Measurements from ENCODE around the gene HSD11B2.

Gene HSD11B2

DNA sequence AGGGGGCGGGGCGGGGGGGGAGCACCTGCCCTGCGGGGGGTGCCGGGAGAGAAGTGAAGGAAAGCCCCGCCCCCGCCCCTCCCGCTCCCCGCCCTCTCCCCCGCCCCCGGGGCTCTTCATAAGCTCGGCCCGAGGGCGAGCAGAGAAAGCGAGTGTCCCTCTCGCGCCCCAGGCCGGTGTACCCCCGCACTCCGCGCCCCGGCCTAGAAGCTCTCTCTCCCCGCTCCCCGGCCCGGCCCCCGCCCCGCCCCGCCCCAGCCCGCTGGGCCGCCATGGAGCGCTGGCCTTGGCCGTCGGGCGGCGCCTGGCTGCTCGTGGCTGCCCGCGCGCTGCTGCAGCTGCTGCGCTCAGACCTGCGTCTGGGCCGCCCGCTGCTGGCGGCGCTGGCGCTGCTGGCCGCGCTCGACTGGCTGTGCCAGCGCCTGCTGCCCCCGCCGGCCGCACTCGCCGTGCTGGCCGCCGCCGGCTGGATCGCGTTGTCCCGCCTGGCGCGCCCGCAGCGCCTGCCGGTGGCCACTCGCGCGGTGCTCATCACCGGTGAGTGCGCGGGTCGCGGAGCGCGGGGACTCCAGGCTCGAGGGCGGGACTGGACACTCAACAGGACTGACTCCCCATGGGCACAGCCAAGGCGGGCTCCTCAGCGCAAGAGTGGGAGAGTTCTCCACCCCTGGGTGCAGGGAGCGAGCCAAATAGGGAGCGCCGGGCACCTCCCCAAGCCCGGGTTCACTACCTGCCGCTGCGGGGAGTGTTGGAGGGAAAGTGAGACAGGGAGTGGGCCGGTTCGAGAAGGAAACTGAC lies at the start of gene HSD11B2:
HSD11B2 (plus strand) TSS at position 145 of the 798 bp plus-strand sequence; CDS start at position 273, 128 bp downstream.
- DNase-seq (ENCODE audit: low spot score), result peak; percentile 89
- FAIRE-seq, result no peak

DNA sequence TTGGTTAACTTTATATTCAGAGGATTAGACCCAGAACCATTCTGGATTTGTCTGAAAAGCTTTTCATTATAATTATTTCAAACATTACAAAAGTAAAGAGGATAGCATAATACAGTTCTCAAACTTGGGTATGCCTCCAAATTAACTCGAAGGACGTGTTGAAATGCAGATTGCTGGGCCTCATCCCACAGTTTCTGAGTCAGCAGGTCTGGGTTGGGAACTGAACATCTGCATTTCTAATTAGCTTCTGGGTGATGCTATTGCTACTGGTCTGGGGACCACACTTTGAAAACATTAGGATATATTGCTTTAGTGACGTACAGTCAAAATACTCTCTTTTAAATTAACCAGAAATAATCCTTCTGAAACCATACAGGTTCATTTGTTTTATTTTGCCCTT lies 47.6 kb upstream of the HSD11B2 start:
- FAIRE-seq (no peak), DNase-seq (ENCODE audit: low spot score) (no peak)

DNA sequence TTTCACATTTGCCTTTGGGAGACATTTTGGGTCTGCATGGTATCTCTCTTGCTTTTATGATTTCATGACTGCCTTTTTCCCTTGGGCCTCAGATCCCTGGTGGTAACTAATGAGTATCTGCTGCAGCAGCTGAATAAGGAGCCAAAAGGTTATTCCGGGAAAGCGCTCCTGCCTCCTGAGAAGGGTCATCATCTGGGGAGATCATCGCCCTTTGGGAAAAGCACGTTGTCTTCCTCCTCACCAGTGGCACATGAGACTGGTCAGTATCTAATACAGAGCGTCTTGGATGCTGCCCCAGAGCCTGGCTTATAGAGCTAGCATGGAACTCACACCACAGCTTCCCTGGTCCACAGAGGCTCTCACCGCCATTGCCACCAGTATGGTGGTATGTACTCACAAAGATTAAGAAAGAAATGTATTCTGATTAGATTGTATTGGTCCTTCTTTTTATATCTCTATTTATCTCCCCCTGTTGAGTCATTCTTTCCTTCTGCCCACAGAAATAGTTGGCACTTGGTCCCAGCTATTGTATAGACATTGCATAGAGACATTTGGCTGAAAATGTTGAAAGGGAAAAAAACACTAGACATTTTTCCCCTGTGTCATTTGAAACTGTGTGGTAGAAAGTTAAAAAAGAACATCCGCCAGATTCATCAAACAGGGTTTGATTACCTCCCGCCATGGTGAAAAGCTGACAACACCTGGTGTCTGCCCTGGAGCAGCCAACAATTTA lies 46.0 kb upstream of the HSD11B2 start:
- FAIRE-seq, result no peak

DNA sequence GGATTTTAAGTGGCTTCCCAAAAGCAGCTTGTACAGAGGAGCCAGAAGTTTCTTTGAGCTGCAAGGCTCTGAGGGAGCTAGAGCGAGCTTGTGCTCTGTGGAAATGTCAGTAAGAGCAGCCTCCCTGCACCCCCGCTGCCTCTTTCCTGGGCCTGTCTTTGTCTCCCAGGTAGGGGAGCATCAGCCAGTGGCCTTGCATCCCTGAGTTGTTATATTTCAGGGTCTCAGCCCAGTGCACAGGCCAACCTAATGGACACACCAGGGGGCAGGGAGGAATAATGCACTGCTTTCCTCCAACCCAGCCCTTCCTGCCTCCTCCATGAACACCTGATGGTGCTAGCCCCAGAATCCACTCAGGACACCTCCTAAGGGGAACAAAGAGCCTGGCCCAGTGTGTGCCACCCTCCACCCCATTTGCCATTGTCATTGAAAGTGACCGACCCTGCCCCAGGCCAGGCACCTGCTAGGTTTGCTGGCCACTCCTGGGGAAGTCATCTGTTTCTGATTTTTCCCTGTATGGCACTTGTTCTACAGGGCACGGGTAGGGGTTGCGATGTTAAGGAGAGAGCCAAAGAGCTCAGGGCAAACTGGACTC lies 44.0 kb upstream of the HSD11B2 start:
- DNase-seq (ENCODE audit: low spot score) (no peak), FAIRE-seq (no peak)

More for the DNA sequence above, 46.0 kb upstream of the HSD11B2 start:
- no peak for DNase-seq (ENCODE audit: low spot score)

DNA sequence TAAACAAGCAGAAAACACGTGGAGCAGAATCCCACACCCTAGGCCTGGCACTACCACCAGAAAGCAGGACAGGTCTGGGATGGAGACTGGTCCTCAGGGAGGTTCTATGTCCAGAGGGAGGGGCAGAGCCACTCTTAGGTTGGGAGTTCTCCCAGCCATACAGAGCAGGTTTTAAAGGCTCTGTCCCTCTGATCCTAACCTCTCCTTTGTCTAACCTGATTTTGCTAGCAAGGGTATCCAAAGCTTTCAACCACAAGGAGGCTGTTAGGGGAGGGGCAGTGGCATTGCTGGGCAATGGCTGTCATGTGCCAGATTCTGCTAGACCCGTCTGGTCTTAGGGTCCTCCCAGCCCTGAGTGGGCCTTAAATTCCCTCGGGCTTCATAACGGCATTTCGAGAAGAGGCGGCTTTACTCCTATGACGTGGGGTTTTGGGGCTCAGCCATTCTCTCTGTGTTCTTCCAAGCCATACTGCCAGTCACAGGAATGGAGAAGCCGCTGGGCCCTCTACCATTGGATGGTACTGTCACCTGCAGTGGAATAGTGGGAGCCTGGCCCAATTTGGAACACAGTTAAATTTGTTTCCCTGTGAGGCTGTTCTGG lies 43.3 kb upstream of the HSD11B2 start:
- DNase-seq (ENCODE audit: low spot score) (no peak), FAIRE-seq (no peak)

DNA sequence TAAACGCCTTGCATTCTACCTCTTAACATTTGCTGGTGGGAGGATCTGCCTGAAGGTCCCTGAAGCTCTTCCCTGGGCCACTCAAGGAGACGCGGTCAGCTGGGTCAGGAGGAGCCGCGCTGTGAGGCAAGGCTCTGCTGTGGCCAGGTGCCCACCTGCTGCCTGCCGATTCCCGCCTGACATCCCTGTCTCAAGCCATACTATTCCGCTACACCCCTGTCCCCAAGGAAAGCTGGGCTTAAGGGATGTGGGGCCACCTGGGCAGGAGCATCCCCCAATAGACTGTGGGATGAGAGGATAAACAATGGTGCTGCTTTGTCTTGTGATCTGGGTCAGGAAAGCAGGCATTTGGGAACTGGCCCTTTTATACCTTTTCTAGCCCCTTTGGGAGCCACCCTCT lies 42.7 kb upstream of the HSD11B2 start:
- FAIRE-seq (no peak), DNase-seq (ENCODE audit: low spot score) (no peak)

DNA sequence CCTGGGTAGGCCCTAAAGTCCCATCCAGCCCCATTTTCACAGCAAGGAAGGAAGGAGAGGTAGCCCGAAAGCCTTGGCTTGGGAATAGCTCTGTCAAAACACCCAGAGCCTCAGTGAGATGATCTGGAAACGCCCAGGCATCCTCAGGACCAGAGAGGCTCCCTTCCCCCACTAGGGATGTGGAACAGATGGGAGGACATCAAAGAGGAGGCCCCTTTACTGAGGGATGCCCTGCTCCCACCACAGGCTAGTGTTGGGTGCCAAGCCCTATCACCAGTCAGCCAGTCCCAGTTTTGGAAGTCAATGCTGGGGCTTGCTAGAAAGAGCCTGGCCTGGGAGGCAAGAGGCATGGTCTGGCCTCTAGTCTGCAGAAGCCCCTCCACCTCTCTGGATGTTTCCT lies 42.3 kb upstream of the HSD11B2 start:
- FAIRE-seq (no peak), DNase-seq (ENCODE audit: low spot score) (no peak)

DNA sequence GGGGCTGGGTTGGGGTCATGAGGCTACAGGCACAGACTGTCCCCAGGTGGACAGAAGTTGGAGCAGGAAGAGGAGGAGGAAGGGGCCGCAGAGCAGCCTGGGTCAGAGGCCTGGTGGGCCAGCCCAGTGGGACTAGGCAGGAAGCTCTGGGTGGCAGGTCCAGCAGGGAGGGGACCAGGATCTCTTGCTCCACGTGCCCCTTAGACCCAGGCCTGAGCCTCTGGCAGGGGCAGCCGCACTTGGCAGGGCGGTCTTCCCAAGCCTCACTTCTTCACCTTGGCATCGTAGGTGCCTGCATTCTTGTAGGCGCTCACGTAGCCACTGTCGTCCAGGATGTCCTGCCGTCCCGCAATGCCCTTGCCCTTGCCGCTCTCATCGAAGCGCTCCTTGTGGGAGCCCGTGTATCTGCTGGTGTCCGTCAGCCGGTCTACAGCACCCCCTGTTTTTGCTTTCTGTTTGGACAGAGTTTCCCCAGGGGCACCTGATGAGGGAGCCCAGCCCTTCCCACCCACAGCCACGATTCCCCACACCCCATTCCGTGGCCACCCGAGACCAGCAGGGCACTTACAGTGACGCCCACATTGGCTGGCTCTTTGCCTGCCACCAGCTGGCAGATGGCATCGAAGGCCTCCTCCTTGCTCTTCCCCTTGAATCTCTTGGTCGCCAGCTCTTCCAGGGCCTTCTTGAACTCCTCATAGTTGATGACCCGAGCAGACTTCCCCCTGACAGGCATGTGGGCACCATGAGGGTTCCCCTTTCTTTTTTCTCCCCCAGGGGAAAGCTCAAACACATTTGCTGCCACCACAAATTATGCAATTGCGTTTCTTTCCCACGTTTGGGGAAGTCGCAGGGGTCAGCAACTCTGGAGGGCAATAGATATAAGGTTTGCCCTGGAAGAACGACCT lies 40.8 kb upstream of the HSD11B2 start:
- FAIRE-seq (no peak), DNase-seq (ENCODE audit: low spot score) (no peak)

DNA sequence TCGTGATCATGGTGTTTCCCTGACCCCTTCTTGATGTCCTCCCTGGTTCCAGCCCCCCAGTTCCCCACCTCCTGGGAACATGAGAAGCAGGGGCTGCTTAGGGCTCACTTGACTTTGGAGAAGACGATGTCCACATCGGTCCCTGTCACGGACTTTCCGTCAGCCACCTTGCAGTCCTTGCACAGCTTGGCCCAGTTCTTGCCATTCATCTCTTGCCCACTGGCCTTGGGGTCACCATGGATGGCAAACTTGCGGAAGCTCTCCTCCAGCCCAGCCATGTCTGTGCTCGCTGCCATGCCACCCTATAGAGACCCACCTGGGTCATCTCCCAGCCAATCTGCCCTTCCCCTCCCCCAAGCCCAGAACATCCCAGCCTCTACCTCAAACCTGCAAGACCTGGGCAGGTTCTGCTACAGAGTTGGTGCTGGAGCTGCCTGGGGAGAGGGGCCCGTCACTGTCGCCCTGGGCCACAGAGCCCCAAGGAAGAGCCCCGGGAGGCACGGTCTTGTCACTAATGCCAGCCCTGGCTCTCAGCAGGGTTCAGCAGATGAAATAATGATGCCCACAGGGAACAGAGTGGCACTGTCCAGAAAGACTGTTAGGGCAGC lies 40.0 kb upstream of the HSD11B2 start:
- FAIRE-seq, result no peak
- DNase-seq (ENCODE audit: low spot score), result no peak

DNA sequence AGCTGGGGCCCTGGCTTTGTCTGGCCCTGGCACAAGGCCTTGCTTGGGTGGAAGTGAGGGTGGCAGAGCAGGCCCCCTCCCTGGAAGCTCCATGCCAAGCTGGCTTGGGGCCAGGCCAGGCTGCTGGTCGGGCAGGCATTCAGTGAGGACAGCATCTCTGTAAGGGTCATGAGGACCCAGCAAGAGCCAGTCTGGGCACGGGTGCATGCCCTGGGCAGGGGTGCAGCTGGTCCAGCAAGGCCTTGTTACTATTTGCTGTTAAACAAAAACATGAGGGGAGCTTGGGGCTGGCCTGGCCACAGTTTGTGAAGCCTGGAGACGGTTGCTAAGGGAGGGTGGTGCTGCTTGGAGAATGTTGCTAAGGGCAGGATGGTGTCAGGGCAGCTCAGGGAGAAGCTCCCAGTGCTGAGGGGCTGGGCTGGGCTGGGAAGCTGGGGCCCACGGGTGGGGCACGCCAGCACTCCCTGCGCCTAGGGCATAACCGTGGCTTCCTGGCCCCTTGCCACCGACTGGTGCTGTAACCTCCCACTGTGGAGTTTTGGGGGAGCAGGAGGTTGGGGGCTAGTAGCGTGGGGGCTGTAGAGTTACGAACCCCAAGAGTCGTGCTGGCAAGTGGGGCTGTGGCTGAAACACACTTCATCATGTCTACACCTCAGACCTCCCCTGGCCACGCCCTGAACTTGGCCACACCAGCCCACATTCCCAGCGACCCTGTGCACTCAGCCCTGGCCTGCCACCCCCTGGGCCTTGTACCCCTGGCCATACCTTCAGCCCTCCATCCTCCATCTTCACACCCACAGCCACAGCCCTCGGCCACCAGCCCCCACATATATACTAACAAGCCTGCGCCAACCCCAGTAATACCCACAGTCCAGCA lies 39.3 kb upstream of the HSD11B2 start:
- FAIRE-seq (peak; percentile 69), DNase-seq (ENCODE audit: low spot score) (no peak)

DNA sequence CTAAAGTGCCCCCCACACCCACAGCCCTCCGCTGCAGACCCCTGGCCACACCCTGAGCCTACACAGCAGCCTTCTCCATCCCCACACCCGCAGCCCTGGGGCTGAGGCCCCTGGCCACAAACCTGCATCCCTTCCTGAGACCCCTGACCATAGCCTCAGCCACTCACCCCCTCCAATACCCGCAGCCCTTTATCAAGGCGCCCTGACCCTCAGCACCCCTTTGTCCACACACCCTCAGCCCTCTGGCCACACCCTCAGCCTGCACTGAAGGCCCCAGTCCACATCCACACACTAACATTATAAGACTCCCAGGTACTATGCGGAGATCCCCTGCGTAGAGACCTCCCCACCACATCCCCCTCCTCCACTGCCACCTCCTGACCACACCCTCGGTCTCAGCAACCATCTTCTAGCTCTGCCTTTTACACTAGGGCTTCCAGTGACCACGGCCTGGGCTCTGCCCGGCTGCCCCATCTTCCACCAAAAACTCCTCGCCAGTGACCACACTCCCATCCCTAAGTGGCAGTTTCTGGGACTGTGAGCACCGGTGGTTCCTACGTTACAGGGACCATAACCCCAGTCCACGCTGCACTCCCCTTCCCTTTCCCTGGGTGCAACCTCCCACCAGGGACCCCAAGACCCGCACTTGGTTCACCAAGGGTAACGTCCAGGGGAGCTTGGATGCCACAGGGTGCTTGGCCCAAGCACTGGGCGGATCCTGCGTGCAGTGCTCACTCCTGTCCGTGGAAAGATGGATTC lies 38.4 kb upstream of the HSD11B2 start:
- DNase-seq (ENCODE audit: low spot score), result no peak
- FAIRE-seq, result no peak

DNA sequence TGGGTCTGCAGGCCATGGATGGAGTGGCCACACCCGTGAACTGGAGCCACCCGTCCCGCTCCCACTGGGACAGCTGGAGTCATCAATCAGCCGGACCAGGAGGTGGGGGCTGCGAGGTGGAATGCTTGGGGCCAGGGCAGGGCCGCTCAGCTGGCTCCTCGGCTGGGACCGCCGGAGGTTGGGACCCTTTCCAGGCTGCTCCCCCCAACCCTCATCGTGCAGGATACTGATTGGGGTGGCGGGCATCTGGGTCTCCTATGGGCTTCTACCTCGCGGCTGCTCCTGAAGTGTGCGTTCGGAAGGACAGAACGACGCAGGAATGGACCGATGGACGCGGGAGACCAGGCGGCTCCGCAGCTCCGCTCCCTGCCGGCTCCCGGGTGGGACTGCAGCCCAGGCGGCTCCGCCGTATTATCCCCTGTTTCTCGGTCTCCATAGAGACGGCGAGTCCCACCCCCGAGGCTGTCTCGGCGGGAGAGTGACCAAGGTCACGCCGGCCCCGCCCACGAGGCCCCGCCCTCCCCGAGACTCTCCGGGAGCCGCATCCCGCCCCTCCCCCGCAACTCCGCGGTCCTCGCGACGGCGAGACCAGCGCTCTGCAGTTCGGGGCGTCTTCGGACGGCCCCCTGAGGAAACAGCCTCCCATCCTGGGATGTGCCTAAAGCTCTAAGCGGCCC lies 37.7 kb upstream of the HSD11B2 start, which contains the start of gene TPPP3:
TPPP3 (minus strand) TSS at position 388 of the 677 bp plus-strand sequence. CDS start 2,387 bp downstream, outside the sequence.
- DNase-seq (ENCODE audit: low spot score), result peak; percentile 50
- no peak for FAIRE-seq

DNA sequence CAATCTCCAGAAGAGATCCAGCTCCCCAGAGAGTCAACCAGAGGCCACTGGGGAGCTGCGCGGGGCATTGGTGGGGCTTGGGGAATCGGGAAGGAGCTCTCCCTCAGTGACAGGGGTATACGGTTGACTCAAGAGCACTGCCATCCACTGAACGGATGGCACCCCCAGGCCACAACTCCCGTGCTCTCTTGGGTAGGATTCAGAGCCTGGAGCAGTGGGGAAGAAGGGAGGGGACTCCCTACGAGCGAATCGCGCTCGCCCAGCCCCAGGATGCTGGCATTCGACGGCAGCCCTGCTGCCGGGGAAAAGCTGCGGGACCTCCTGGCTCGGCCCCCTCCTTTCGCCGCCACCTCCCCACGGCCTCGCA lies 37.1 kb upstream of the HSD11B2 start:
- DNase-seq (ENCODE audit: low spot score), result no peak
- no peak for FAIRE-seq

DNA sequence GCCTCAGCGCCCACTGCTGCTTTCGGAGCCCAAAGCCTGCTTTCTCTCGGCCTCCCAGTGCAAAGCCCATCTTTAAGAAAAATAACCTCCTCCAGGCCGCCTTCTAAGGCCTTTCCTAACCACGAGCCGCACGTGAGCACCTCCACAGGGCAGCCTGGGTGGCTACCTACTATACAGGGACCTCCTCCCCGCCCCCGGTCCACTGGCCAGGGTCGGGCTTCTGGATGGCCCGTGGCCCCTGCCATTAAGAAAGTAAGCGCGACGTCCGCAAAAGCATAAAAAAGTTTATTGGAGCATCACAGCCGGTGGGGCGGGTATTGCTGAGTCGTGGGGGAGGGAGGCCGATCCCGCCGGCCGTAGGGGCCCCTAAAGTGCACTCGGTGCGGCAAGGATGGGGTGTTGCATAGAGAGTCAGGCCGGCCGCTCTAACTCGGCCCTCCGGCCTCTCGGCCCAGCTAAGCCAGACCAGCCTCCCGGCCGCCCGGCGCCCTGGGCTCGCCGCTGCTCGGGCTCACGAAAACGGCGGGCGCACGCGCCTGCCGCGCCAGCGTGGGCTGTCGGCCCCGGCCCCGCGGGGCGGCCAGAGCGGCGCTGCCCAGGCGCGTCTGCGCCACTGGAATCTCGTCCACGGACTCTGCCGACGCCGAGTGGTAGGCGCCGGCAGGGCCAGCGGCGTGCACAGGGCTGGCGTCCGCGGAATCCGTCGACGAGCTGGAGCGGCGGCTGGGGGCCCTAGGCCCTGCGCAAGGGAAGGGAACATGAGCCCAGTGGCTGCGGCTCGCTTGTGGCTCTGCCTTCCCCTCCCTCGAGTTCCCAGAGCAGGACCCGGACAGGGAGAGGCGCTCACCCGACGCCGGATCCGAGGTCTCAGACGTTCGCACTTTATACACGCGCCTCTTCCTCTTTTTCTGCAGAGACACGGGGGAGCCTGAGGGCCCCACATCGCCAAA lies 36.5 kb upstream of the HSD11B2 start:
- DNase-seq (ENCODE audit: low spot score) (no peak), FAIRE-seq (no peak)

DNA sequence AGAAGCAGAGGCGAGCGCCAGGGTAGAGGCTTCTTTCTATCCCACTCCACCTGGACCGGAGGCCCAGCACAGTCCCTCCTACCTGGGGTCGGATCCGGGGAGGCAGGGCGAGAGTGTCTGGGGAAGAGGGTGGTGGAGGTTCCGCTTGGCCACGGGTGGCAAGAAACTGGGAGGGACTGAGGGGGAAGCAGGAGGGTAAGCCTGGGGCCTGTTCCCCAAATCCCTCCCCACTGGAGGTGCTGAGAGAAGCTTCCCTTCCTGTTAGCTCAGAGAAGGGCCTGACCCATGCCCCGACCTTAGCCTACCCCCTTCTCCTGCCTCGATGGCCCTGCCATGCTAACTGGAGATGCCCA lies 35.8 kb upstream of the HSD11B2 start:
- no peak for FAIRE-seq
- no peak for DNase-seq (ENCODE audit: low spot score)

DNA sequence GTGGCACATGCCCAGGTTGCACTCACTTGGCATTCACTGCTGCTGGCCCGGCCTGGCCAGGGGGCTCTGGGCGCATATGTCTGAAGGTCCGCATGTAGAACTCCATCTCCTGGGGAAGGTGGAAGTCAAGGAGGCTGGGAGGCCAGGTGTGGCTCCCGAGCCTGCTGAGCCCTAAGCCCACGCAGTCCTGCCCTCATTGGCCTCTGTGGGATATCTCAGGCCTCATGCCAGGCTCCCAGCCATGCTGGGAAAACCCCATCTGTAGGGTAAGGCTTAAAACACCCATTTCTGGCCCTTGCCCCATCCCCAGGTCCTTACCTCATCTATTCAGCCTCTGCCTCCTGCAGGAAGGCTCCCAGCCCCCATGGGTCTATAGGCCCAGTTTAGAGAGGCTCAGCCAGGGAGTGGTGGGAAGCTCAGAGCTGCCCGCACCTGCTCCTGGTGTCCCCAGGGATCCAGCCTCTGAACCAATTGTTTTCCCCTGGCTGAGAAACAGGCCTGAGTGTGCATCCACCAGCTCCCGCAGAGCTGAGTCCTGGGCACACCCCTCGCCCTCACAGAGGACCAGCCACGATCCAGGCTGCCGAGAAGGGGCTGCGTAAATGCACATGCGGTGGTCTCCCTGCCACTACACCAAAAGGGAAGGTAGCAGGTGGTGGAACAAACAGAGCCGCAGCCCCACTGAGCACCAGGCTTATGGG lies 35.3 kb upstream of the HSD11B2 start:
- DNase-seq (ENCODE audit: low spot score) (no peak), FAIRE-seq (no peak)
